GM12872 (cell line): ENCODE measurements around the gene MCEMP1.

Experiments
- CTCF ChIP-seq: IDR thresholded peaks from 3 replicates; pipeline ENCODE4 v1.5.1; 2011; ENCODE audit warnings: low read depth, mild to moderate bottlenecking, low read length, moderate library complexity; ENCODE audit not compliant: insufficient read depth

Gene MCEMP1

GRCh38 chr19:7705387-7706187 is 28.7 kb downstream of the MCEMP1 start:
- TF ChIP-seq CTCF: no peak

- no peak for TF ChIP-seq CTCF
These were observed 29.5 kb downstream of the MCEMP1 start for GRCh38 chr19:7706188-7706954.

GRCh38 chr19:7706955-7707456 is 30.1 kb downstream of the MCEMP1 start:
- no peak for TF ChIP-seq CTCF

- TF ChIP-seq CTCF: no peak
These were observed 33.1 kb downstream of the MCEMP1 start for GRCh38 chr19:7709932-7710460.

- no peak for TF ChIP-seq CTCF
These were observed 33.7 kb downstream of the MCEMP1 start for GRCh38 chr19:7710616-7711015.

- no peak for TF ChIP-seq CTCF
These were observed 38.8 kb downstream of the MCEMP1 start for GRCh38 chr19:7715671-7716070.

GRCh38 chr19:7716762-7717161 is 39.9 kb downstream of the MCEMP1 start:
- TF ChIP-seq CTCF: no peak
